IMR-90 (cell line): ENCODE measurements around the gene ENOX1. TPM values are rescaled to one million over a fixed set of nuclear protein-coding genes. Genes with fewer than 3 reads are reported as not detected.
"Not testable (repeated sequence)": the region's sequence is repeated elsewhere in the genome, so short reads cannot be mapped to it uniquely, and the experiment has no call there.

Experiments
- ATAC-seq: fragments of 200-7000 bp; cut with Tn5 transposase; 2 replicates; pipeline ENCODE4 v1.9.1; 2020; ENCODE audit warnings: low read depth, mild to moderate bottlenecking, moderate library complexity
- BruUV-seq: library from RNA; stranded (reverse); fragments of 400-500 nt; replicated peaks from 2 replicates; lab custom pipeline; 2021; lab: Mats Ljungman, UMichigan
- CTCF ChIA-PET: fragments of 300-600 bp; formaldehyde crosslinking; extraction: SDS; loops from one replicate; lab custom pipeline; 2021; ENCODE audit warnings: antibody characterized with exemption; lab: Yijun Ruan, JAX
- POLR2A ChIA-PET: fragments of 300-600 bp; sonication (Branson Sonifier 250); formaldehyde crosslinking; loops from one replicate; lab custom pipeline; 2022; ENCODE audit warnings: antibody characterized with exemption; ENCODE audit not compliant: unreplicated experiment; lab: Charles Lee
- DNase-seq: peaks from one replicate; pipeline ENCODE4 v3.0.0; 2013
- H2AFZ ChIP-seq: replicated peaks from 2 replicates; pipeline ENCODE3; 2013; ENCODE audit warnings: low read length, mild to moderate bottlenecking; ENCODE audit not compliant: poor library complexity
- H2AK5ac ChIP-seq: 2 replicates; pipeline ENCODE4 v1.6.1; 2013; ENCODE audit warnings: low read depth, low read length, inconsistent platforms
- H2AK9ac ChIP-seq: replicated peaks from 2 replicates; pipeline ENCODE3; 2013; ENCODE audit warnings: mild to moderate bottlenecking, low read depth, low read length, moderate library complexity; ENCODE audit not compliant: poor library complexity
- H2BK120ac ChIP-seq: 2 replicates; pipeline ENCODE4 v1.6.1; 2013; ENCODE audit warnings: low read depth, low read length, inconsistent platforms
- H2BK15ac ChIP-seq: 3 replicates; pipeline ENCODE4 v1.6.1; 2013; ENCODE audit warnings: low read depth, low read length, inconsistent platforms
- H2BK20ac ChIP-seq: 2 replicates; pipeline ENCODE4 v1.6.1; 2013; ENCODE audit warnings: low read depth, mild to moderate bottlenecking, inconsistent platforms, low read length, moderate library complexity
- H2BK5ac ChIP-seq: 2 replicates; pipeline ENCODE4 v1.6.1; 2013; ENCODE audit warnings: mild to moderate bottlenecking, low read depth, low read length, inconsistent platforms; ENCODE audit not compliant: poor library complexity, severe bottlenecking
- H3K14ac ChIP-seq: replicated peaks from 2 replicates; pipeline ENCODE4 v1.6.1; 2013; ENCODE audit warnings: low read depth, low read length, inconsistent platforms
- H3K18ac ChIP-seq: 2 replicates; pipeline ENCODE4 v1.6.1; 2013; ENCODE audit warnings: low read depth, low read length, control low read depth
- H3K23ac ChIP-seq: 2 replicates; pipeline ENCODE4 v1.6.1; 2013; ENCODE audit warnings: low read depth, low read length, inconsistent platforms
- H3K27ac ChIP-seq: 2 replicates; pipeline ENCODE4 v1.5.1; 2013; ENCODE audit warnings: mild to moderate bottlenecking, control low read depth, low read length; ENCODE audit not compliant: insufficient read depth
- H3K27me3 ChIP-seq: 2 replicates; pipeline ENCODE4 v1.6.1; 2013; ENCODE audit warnings: low read length; ENCODE audit not compliant: control insufficient read depth, insufficient read depth
- H3K36me3 ChIP-seq: 2 replicates; pipeline ENCODE4 v1.6.1; 2013; ENCODE audit warnings: low read length, mixed read lengths; ENCODE audit not compliant: control insufficient read depth, insufficient read depth
- H3K4ac ChIP-seq: 2 replicates; pipeline ENCODE4 v1.6.1; 2013; ENCODE audit warnings: low read depth, low read length, inconsistent platforms
- H3K4me1 ChIP-seq: 2 replicates; pipeline ENCODE4 v1.6.1; 2013; ENCODE audit warnings: low read length, mixed read lengths; ENCODE audit not compliant: control insufficient read depth, insufficient read depth
- H3K4me2 ChIP-seq: 2 replicates; pipeline ENCODE4 v1.6.1; 2013; ENCODE audit warnings: low read depth, mild to moderate bottlenecking, control low read depth, low read length, moderate library complexity
- H3K4me3 ChIP-seq: 2 replicates; pipeline ENCODE4 v1.5.1; 2013; ENCODE audit warnings: low read depth, mild to moderate bottlenecking, control low read depth, low read length, moderate library complexity; ENCODE audit not compliant: insufficient read depth
- H3K56ac ChIP-seq: 2 replicates; pipeline ENCODE4 v1.6.1; 2013; ENCODE audit warnings: low read length, inconsistent platforms; ENCODE audit not compliant: insufficient read depth; ENCODE audit errors: extremely low read depth
- H3K79me1 ChIP-seq, 2 experiments: 2 replicates each; pipeline ENCODE4 v1.6.1; 2013; ENCODE audit warnings: low read length in 2 of 2, inconsistent platforms in 1 of 2, low read depth in 1 of 2
- H3K9ac ChIP-seq: 2 replicates; pipeline ENCODE4 v1.6.1; 2013; ENCODE audit warnings: low read depth, low read length, control low read depth
- H3K9me1 ChIP-seq: 2 replicates; pipeline ENCODE4 v1.6.1; 2013; ENCODE audit warnings: low read length, inconsistent platforms; ENCODE audit not compliant: insufficient read depth
- H3K9me3 ChIP-seq: 2 replicates; pipeline ENCODE4 v1.6.1; 2013; ENCODE audit warnings: low read length; ENCODE audit not compliant: control insufficient read depth, insufficient read depth
- H4K20me1 ChIP-seq: 2 replicates; pipeline ENCODE4 v1.6.1; 2013; ENCODE audit warnings: low read length, inconsistent platforms; ENCODE audit not compliant: insufficient read depth
- H4K5ac ChIP-seq: 2 replicates; pipeline ENCODE4 v1.6.1; 2013; ENCODE audit warnings: mild to moderate bottlenecking, low read depth, low read length, control low read depth
- H4K8ac ChIP-seq, 2 experiments: 2 replicates each; pipeline ENCODE4 v1.6.1; 2013; ENCODE audit warnings: low read depth in 2 of 2, low read length in 2 of 2, control low read depth in 1 of 2, inconsistent platforms in 1 of 2
- H4K91ac ChIP-seq: 2 replicates; pipeline ENCODE4 v1.6.1; 2013; ENCODE audit warnings: low read depth, low read length, inconsistent platforms; ENCODE audit not compliant: insufficient read depth
- WGBS, 2 experiments: methylation state at CpG; one replicate each; pipeline versions ENCODE4 v1.1.5 to v1.1.7; 2013; ENCODE audit warnings: missing lambda C conversion rate in 2 of 2; ENCODE audit not compliant: insufficient read length in 1 of 2; ENCODE audit errors: extremely low coverage in 2 of 2; 5-methylcytosine and 5-hydroxymethylcytosine counted together
- dilution Hi-C: fragments of 300-500 bp; cut with HindIII; formaldehyde crosslinking; loops from one replicate; pipeline ENCODE4 v1.14.3; 2018; ENCODE audit warnings: low sequenced_read_pairs; ENCODE audit not compliant: unreplicated experiment
- in situ Hi-C: fragments of 300-500 bp; cut with MboI; formaldehyde crosslinking; loops from 3 replicates; pipeline ENCODE4 v1.14.3; 2019; ENCODE audit warnings: low sequenced_read_pairs, inconsistent platforms, mixed read lengths
- intact Hi-C: fragments of 100-400 bp; cut with micrococcal nuclease; formaldehyde crosslinking; loops from 2 replicates; pipeline ENCODE4 v1.10.0; 2022
- polyA plus RNA-seq, 3 experiments: library from polyadenylated mRNA; depleted of rRNA; stranded (reverse); fragments of >200 nt; gene quantifications; 2 replicates each; pipeline ENCODE4 v1.2.3, GENCODE V29; 2012; ENCODE audit warnings: low replicate concordance in 1 of 3
- total RNA-seq: library from RNA; depleted of rRNA; stranded (reverse); fragments of >200 nt; gene quantifications from 2 replicates; pipeline ENCODE4 v1.2.3, GENCODE V29; 2012

ENOX1 gene
- total and polyA plus RNA-seq, 2 of the 4 experiments (the other 2 are of a cell fraction), result 0.99 to 1.3 TPM

GRCh38 chr13:43416842-43417241, 369.9 kb downstream of the ENOX1 start:
- H3K18ac ChIP-seq, CTCF ChIA-PET, H3K56ac ChIP-seq, H4K20me1 ChIP-seq, H3K4me2 ChIP-seq, H2AK9ac ChIP-seq, H3K4me3 ChIP-seq, H2BK120ac ChIP-seq, BruUV-seq, H2BK5ac ChIP-seq, H4K5ac ChIP-seq, H2AK5ac ChIP-seq, H2BK20ac ChIP-seq, H3K4ac ChIP-seq, H2AFZ ChIP-seq, H3K27ac ChIP-seq, in situ Hi-C loops, H4K8ac ChIP-seq, intact Hi-C loops, H3K23ac ChIP-seq, H3K79me1 ChIP-seq, ATAC-seq, H3K4me1 ChIP-seq, DNase-seq, H3K9ac ChIP-seq, H3K27me3 ChIP-seq, H4K91ac ChIP-seq, H2BK15ac ChIP-seq, H3K9me3 ChIP-seq, H3K9me1 ChIP-seq, dilution Hi-C loops, POLR2A ChIA-PET, H3K36me3 ChIP-seq, H3K14ac ChIP-seq: not testable (repeated sequence)
- WGBS, 2 experiments, result 100% methylated on average over 2 of the region's 22 CpGs; no CpG with 5 or more reads in 1 of the 2 experiments

- dilution Hi-C loops, H3K23ac ChIP-seq, POLR2A ChIA-PET, H2AK5ac ChIP-seq, in situ Hi-C loops, H4K91ac ChIP-seq, H2BK5ac ChIP-seq, H3K79me1 ChIP-seq, CTCF ChIA-PET, intact Hi-C loops, H4K20me1 ChIP-seq, BruUV-seq, H3K4me1 ChIP-seq, H3K4me2 ChIP-seq, H3K4me3 ChIP-seq, H3K18ac ChIP-seq, H2BK120ac ChIP-seq, H3K27ac ChIP-seq, H3K9ac ChIP-seq, H3K56ac ChIP-seq, H3K9me1 ChIP-seq, H2AK9ac ChIP-seq, H3K36me3 ChIP-seq, H3K4ac ChIP-seq, DNase-seq, H4K8ac ChIP-seq, H2BK20ac ChIP-seq, H2BK15ac ChIP-seq, H2AFZ ChIP-seq, H3K27me3 ChIP-seq, H3K9me3 ChIP-seq, H4K5ac ChIP-seq, ATAC-seq, H3K14ac ChIP-seq: not testable (repeated sequence)
- 60% methylated on average over 2 of the region's 21 CpGs; no CpG with 5 or more reads in 1 of the 2 experiments for WGBS, 2 experiments
These were observed 370.4 kb downstream of the ENOX1 start for GRCh38 chr13:43416408-43416807.
